NCI-H2081 (cell line): ENCODE measurements around the gene GABRR2.
"Not testable (repeated sequence)": the region's sequence is repeated elsewhere in the genome, so short reads cannot be mapped to it uniquely, and the experiment has no call there.

Source experiments
- DNase-seq, 2 experiments: peaks; one replicate each; lab custom pipeline; 2025; lab: John Stamatoyannopoulos, UW

Gene GABRR2

GRCh38 chr6:89324304-89324703, 9.2 kb upstream of the GABRR2 start:
- DNase-seq: no peak

DNA sequence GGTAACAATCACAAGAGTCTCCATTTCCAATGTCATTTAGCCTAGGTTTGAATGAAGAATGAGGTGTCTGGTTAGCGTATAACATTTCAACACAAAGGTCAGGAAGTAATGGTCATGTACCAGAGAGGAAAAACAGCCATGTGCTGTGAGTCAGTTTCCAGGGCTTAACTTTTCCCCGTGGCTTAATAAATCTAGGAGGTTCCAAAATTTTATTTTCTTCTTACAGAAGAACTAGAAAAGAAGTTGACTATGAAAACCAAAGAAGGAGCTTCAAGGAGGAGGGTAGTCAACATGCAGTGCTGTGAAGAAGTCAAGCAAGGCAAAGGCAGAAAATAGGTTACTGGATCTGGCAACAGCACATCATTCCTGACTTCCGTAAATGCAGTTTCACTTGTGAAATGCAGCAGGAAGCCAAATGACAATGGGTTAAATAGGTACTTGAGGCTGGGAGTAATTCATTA, 8.4 kb upstream of the GABRR2 start:
- no peak for DNase-seq

DNA sequence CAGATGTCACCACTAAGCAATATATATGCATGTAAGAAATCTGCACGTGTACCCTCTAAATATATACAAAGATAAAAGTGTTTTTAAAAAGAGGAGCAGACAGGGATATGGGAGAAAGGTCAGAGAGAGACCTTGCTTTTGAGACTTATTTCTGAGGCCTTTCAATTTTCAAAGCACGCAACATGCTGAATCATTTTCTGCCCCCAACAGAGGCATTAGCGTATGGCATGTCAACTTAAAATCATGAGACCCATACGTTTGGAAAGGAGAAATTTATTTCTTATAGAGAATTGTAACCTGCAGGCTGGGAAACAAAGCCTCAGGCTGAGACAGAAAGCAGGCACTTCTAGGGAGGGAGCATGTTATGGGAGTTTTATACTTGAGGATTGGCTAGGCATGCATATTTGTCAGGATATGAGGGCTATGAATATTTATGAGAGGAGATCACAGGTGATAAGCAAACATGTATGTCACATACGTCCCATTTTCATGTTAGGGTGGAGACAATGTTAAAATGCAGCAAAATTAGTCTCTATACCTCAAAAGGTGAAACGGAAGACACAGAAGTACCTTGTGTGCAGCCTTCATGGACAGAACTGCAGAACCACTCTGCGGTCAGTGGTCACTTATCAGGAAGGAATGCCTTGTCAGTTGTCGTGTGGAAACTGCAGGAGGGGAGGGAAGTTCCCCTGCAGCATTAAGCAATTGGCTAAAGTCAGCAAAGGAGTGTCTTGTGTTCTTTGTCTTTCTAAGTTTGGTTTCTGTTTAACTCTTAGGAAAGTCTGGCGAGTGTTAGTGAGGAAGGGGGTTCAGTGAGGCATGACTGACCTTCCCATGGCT, 6.3 kb upstream of the GABRR2 start:
- no peak for DNase-seq

DNA sequence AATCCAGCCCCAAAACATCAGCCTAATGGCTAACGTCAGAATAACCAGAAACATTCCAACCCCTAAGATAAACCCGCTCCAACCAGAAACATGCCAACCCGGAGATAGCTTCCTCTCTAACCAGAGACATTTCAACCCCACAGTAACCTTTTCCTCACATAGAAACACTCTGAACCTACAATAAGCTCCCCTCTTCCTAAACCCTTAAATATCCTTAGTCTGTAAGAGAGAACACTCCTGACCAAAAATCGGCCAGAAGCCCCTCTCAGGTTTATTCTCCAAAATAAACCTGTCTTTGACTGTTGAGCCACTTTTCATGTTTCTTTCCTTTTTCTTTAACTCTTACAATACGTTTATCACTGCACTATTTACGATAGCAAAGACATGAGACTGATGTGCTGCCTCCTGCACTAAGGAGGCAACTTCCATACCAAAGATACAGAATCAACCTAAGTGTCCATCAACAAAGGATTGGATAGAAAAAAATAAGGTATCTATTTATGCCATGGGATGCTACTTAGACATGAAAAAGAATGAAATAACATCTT, 5.0 kb upstream of the GABRR2 start:
- no peak for DNase-seq

- DNase-seq: no peak
Observed at GRCh38 chr6:89317067-89317466, 2.0 kb upstream of the GABRR2 start.

DNA sequence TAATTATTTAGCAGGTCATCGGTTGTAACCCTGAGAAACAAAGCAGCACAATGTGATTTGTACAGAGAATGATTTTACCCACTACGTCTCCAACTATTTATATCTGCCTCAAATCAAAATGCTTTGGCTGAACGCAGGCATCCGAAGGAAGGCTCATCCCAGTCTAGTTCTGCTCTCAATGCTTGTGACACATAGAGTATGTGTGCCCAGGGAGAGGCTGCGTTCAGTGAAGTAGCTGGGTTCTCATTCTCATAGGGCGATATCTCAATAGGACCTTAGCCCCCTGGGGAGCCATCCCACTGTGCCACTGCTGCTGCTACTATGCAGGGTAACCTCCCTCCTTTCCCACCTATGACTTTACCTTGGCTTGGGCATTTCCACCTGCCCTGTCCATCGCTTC, 407 bp downstream of the GABRR2 start:
- no peak for DNase-seq

- DNase-seq: peak; percentile 8
Observed at GRCh38 chr6:89313006-89313405, 2.1 kb downstream of the GABRR2 start.

DNA sequence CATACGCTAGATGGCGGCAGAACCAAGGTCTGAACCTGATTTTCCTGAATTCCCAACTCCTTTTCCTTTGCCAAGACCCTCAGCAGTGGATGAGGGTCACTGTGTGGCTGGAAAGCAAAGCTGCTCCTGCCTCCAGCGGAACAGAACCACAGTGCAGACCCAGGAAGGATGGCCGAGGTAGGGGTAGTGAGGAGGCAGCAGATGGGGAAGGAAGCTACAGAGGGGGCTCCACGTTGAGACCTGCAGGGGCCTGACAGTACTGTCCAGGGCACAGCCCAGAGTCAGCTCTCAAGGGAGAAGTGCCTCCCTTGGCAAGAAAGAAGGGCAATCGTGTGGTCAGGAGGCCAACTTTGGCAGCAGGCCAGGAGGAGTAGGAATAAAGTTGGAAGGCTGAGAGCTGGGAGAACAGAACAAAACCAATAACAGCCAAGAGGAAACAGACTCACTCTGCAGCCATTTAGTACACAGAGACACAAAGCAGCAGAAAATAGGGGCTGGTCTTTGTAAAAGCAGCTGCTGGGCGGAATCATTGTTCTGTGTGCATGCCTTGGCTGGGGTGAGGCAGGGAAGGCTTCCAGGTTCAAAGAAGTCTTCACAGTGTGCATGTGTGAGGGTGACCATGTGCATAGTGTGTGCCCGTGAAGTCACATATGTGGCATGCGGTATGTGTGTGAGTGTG, 3.1 kb downstream of the GABRR2 start:
- peak; percentile 19 to 45 for DNase-seq

GRCh38 chr6:89311530-89311852, 3.6 kb downstream of the GABRR2 start:
- DNase-seq: no peak

- no peak for DNase-seq
Observed at GRCh38 chr6:89310929-89311328, 4.2 kb downstream of the GABRR2 start.

DNA sequence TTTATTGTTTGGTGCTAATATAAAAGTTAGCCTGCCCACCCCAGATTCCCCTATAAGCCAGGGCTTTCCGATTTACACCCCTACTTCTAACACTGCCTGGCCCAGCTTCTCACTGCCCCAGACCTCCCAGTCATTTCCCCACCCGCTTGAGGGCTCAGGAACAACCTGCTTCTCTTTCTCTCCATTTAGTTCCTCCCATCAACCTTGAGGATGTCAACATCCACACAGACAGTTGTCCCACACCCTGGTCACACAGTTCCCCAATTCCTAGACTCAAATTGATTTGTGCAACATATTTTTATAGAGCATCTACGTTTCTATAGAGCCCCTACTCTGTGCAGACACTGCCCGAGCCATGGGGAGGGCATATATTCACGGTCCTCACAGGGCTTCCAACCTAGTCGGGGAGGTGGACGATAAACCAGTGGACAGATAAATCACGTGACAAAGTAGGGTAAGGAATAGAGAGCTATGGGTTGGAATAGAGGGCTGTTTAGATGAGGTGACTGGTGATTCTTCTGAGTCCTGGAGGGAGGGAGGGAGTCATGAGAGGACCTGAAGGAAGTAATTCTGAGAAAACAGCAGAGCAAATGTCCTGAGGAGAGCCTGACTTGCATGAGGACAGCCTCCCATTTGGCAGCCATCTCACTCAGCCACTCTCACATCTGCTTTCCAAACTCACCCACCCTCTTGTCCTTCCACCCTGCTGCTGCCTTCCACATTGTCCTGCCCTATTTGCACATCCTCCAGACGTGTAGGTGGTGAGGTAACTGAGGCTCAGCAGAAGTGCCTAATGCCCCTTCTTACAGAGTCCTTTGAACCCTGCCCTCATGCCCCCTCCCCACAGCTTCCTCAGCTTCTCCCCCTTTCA, 6.3 kb downstream of the GABRR2 start:
- no peak for DNase-seq

GRCh38 chr6:89304517-89304916, 10.6 kb downstream of the GABRR2 start:
- DNase-seq: not testable (repeated sequence)

DNA sequence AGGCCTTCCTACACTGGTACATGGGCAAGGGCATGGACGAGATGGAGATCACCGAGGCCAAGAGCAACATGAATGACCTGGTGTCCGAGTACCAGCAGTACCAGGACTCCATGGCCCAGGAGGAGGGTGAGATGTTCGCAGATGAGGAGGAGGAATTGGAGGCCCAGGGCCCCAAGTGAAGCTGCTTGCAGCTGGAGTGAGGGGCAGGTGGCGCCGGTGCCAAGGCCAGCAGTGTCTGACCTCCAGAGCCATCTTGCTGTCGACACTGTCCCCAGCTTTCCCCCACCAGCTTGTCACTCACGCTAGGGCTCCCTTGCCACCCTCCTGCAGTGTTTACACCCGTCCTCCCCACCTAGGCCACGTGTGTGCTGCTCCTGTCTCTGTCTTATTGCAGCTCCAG, 12.2 kb downstream of the GABRR2 start:
- no peak for DNase-seq

- DNase-seq: no peak
Observed at GRCh38 chr6:89302195-89302770, 12.8 kb downstream of the GABRR2 start.

DNA sequence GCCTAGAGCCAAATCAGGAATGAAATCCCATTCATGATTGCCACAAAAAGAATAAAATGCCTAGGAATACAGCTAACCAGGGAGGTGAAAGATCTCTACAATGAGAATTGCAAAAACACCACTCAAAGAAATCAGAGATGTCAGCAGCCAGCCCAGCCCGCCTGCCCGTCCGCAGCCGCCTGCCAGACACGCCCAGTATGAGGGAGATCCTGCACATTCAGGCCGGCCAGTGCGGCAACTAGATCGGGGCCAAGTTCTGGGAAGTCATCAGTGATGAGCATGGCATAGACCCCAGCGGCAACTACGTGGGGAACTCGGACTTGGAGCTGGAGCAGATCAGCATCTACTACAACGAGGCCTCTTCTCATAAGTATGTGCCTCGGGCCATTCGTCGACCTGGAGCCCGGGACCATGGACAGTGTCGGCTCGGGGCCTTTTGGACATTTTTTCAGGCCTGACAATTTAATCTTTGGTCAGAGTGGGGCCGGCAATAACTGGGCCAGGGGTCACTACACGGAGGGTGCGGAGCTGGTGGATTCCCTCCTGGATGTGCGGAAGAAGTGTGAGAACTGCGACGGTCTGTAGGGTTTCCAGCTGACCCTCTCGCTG, 13.4 kb downstream of the GABRR2 start:
- no peak for DNase-seq

GRCh38 chr6:89299466-89299850, 15.6 kb downstream of the GABRR2 start:
- no peak for DNase-seq

- DNase-seq: no peak
Observed at GRCh38 chr6:89298680-89299465, 16.2 kb downstream of the GABRR2 start.

DNA sequence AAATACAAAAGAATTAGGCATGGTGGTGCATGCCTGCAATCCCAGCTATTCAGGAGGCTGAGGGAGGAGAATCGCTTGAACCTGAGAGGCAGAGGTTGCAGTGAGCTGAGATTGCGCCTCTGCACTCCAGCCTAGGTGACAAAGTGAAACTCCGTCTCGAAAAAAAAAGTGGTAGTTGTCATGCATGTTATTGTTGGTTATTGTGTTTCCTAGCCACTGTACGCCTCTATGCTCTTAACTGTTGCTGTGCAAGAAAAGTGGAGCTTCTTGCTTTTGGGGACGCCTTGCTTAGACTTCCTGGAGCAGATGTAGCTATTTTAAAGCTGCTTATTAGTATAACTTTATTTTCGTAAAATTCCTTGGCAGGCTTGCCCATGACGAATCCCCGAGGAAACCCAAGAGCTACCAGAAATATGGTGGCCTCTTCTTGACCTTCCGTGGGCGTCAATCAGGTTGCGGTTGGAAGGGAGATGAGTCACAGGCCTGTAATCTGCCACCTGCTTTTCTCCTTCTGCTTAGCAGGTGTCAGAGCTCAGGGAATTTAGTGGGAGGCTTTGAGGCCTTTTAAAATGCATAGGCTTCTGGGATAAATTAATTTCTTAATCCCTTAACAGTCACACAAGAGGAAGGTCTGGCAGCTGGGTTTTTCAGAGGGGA, 17.3 kb downstream of the GABRR2 start:
- no peak for DNase-seq

- DNase-seq: no peak
Observed at GRCh38 chr6:89295981-89296380, 19.1 kb downstream of the GABRR2 start.

- not testable (repeated sequence) for DNase-seq
Observed at GRCh38 chr6:89295116-89295515, 20.0 kb downstream of the GABRR2 start.
